GM19193 (cell line): ENCODE results near the gene KLC1.

Source experiments
- POLR2A ChIP-seq: IDR thresholded peaks from 4 replicates; pipeline ENCODE4 v1.6.1; 2011; ENCODE audit not compliant: insufficient read depth, insufficient read length; ENCODE audit errors: extremely low read depth

The KLC1 gene

GRCh38 chr14:103732868-103733620 lies 104.0 kb downstream of the KLC1 start:
- TF ChIP-seq POLR2A, result no peak

GRCh38 chr14:103733651-103734050 lies 104.6 kb downstream of the KLC1 start:
- TF ChIP-seq POLR2A, result no peak

GRCh38 chr14:103734081-103734888 lies 105.3 kb downstream of the KLC1 start:
- TF ChIP-seq POLR2A, result no peak

GRCh38 chr14:103735022-103735421 lies 106.0 kb downstream of the KLC1 start:
- TF ChIP-seq POLR2A, result no peak

GRCh38 chr14:103735439-103735814 lies 106.4 kb downstream of the KLC1 start:
- TF ChIP-seq POLR2A, result no peak

- no peak for TF ChIP-seq POLR2A
Observed at GRCh38 chr14:103735815-103736545, 107.0 kb downstream of the KLC1 start.

- no peak for TF ChIP-seq POLR2A
Observed at GRCh38 chr14:103736546-103737431, 107.8 kb downstream of the KLC1 start.

GRCh38 chr14:103737432-103738045 lies 108.5 kb downstream of the KLC1 start:
- TF ChIP-seq POLR2A, result no peak

- no peak for TF ChIP-seq POLR2A
Observed at GRCh38 chr14:103738166-103738565, 109.2 kb downstream of the KLC1 start.

- TF ChIP-seq POLR2A, result no peak
Observed at GRCh38 chr14:103738701-103739451, 109.9 kb downstream of the KLC1 start.

GRCh38 chr14:103739466-103739792 lies 110.4 kb downstream of the KLC1 start:
- TF ChIP-seq POLR2A, result no peak

GRCh38 chr14:103739793-103740501 lies 110.9 kb downstream of the KLC1 start:
- no peak for TF ChIP-seq POLR2A

- no peak for TF ChIP-seq POLR2A
Observed at GRCh38 chr14:103740991-103741689, 112.1 kb downstream of the KLC1 start.

GRCh38 chr14:103741876-103742275 lies 112.9 kb downstream of the KLC1 start:
- no peak for TF ChIP-seq POLR2A
